GM12875 (cell line): ENCODE results near the gene GPATCH8.

ENCODE experiments used
- H3K4me3 ChIP-seq: one replicate; pipeline ENCODE4 v1.5.1; 2011; ENCODE audit warnings: low read depth, low read length, control low read depth
- TF ChIP-seq, protein P1 (sequence below): IDR thresholded peaks from 2 replicates; pipeline ENCODE4 v1.5.1; 2011; ENCODE audit warnings: low read depth, mild to moderate bottlenecking, control low read depth, inconsistent platforms, low read length, moderate library complexity, borderline replicate concordance; ENCODE audit not compliant: insufficient read depth

GPATCH8 gene

DNA sequence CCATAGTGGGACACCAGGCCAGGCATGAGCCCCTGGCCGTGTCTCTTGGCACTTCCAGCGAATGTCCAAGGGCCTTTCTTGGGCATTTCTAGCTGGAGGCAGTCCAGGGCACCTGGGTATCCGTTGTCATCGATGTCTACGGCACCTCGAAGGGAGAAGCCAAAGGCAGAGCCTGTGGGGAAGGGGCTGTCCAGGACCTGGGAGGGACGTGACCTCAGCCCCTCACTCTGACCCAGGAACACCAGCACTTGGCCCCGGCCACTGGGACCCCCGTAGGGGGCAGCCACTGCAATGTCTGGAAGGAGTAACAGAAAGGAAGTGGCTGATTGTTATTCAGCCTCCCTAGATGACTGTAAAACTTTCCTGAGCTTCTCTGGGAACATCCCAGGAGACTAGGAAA lies 122.4 kb downstream of the GPATCH8 start:
- H3K4me3 ChIP-seq = no peak overlapping the region
- TF ChIP-seq, protein P1, sequence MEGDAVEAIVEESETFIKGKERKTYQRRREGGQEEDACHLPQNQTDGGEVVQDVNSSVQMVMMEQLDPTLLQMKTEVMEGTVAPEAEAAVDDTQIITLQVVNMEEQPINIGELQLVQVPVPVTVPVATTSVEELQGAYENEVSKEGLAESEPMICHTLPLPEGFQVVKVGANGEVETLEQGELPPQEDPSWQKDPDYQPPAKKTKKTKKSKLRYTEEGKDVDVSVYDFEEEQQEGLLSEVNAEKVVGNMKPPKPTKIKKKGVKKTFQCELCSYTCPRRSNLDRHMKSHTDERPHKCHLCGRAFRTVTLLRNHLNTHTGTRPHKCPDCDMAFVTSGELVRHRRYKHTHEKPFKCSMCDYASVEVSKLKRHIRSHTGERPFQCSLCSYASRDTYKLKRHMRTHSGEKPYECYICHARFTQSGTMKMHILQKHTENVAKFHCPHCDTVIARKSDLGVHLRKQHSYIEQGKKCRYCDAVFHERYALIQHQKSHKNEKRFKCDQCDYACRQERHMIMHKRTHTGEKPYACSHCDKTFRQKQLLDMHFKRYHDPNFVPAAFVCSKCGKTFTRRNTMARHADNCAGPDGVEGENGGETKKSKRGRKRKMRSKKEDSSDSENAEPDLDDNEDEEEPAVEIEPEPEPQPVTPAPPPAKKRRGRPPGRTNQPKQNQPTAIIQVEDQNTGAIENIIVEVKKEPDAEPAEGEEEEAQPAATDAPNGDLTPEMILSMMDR = no peak

GRCh38 chr17:44379887-44380286 lies 123.3 kb downstream of the GPATCH8 start:
- no peak overlapping the region for H3K4me3 ChIP-seq
- TF ChIP-seq, protein P1 = no peak

DNA sequence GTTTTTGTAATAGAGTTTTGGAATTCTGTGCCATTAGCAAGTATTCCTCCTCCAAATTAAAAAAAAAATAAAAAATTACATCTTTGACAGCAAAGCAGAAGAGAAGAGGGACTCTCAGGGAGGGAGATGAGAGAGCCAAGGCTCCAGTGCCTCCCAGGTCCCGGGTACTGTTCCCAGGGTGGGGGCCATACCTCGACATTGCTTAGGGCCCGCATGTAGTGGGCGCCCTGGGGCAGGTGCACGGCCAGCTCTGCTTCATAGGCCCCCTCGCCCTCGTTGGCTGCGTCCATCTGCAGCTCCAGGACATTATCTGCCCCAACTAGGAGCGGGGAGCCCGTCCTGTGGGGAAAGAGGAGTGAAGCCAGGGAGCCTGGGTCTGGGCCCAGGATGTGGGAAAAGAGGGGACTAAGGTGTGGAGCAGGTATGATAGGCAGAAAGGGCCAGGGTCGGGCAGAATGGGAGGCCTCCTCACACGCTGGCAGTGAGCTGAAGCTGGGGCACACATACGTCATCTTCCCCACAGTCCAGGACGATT lies 125.0 kb downstream of the GPATCH8 start:
- TF ChIP-seq, protein P1 = no peak
- H3K4me3 ChIP-seq = no peak overlapping the region

DNA sequence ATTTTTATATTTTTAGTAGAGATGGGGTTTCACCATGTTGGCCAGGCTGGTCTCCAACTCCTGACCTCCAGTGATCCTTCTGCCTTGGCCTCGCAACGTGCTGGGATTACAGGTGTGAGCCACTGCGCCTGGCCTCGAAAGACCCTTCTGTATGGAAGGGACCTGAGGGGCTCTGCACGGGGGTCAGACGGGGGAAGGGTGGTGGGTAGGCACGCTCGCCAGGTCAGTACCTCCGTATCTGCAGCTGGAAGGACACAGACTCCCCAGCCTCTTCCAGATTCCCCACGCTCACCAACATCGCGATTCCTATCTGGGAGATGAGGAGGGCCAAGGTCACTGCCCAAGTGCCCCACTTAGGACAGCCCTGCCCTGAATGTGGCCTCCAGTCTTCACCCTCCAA lies 126.4 kb downstream of the GPATCH8 start:
- no peak overlapping the region for H3K4me3 ChIP-seq
- TF ChIP-seq, protein P1 = no peak

DNA sequence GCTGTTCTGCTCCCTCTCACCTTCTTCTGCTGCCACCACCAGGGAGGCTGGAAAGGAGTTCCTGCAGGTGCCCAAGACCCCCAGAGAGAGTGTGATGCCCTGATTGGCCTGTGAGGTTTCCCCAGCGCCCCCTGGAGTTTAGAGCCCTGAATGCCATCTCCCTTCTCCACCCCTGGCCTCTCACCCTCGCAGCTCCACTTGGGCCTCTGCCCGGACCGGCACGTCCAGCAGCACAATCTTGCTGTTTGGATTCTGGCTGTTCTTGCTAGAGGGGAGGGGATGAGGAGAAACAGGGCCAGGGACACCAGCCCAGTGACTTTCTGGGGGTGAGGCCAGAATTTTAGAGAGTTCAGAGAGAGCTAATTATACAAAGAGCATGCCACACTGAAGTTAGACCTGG lies 127.1 kb downstream of the GPATCH8 start:
- TF ChIP-seq, protein P1 = peak; percentile 75
- no peak overlapping the region for H3K4me3 ChIP-seq

GRCh38 chr17:44375196-44376017 lies 127.8 kb downstream of the GPATCH8 start:
- H3K4me3 ChIP-seq = no peak overlapping the region
- TF ChIP-seq, protein P1 = no peak
